Myocyte (in vitro differentiated cells): ENCODE results near the gene TBR1. TPM values are rescaled to one million over a fixed set of nuclear protein-coding genes. Genes with fewer than 3 reads are reported as not detected.
A peak's percentile ranks its signal among the peaks of the same experiment; 100 is the strongest.

Experiments used
- DNase-seq: peaks from one replicate; pipeline ENCODE4 v3.0.0-alpha.2; 2012; ENCODE audit warnings: low read depth
- total RNA-seq: library from RNA; depleted of rRNA; stranded (reverse); fragments of >200 nt; gene quantifications from 2 replicates; pipeline ENCODE4 v1.2.3, GENCODE V29; 2014

Gene TBR1
- total RNA-seq, 1 donor from 2014 or later = 0.08 TPM

DNA sequence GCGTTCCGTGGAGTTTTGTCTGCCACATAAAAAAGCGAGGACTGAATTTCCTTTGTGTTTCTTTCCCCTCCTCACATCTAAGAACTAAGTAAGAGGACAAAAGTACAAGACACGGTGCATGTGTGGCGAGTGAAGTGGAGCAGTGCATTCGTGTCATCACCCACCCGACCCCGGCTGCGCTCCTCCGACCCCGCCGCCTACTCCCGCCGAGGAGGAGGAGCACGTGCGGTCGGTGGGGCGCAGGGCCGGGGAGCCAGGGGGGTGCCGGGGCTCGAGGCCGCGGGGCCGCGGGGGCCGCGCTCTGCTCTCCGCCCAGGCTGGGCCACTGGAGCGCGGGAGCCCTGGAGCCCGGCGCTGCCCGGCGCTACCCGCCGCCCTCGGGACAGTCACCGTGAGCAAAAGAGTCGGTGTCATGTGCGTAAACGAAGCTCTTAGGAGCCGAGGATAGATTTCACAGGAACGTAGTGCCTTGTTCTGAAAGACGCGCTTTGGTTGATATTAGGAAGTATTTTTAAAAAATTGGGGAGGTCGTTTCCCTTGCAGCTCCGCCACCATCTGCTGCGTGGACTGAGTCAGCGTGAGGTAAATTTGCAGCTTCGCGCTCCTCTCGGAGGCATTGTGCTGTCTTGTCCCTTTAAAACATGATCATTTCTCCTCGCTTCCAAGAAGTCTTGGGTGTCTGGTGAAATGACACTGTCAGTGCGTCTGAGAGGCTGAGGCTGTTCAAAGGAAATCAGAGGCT lies 11.0 kb downstream of the TBR1 start:
- no peak for DNase-seq

DNA sequence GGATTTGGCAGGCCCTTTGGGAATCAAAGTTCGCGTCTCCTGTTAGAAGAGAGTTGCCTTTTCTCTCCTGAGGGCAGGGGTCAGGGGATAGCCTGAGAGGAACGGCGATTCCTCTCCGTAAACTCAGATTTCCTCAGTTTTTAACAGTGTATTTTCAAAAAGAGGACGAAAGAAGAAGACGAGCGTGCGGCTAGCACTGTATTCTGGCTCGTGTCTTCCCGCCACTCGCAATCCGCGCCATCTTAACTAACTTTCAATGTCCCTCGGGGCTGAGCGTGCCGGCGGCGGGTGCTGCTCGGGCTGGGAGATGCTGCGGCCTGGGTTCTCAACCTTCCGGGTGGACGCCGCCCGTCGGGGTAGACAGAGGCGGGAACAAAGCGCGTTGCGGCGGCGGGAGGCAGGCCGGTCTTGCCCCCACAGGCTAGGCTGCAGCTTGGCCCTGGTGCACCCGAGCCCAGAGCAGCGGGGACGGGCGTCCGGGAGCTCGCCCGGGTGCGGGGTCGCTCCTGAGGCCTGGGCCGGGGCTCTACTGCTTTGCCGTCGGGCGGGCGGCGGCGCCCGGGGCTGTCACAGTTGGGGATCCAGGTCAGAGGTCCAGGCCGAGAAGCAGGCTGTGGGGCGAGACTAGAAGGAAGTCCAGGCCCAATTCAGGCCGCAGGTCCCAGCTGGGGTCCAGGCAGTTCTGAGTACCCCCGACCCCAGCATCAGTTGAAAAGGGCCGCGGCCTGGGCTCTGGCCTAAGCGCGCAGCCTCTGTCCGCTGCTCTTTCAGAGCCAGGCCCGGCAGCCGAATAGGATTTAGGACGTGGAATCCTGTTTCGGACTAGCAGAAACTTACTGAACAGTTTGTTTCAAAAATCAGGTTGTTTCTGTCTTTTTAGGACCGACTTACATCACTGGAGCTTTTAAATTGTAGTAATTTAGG lies 11.8 kb downstream of the TBR1 start:
- DNase-seq = no peak

DNA sequence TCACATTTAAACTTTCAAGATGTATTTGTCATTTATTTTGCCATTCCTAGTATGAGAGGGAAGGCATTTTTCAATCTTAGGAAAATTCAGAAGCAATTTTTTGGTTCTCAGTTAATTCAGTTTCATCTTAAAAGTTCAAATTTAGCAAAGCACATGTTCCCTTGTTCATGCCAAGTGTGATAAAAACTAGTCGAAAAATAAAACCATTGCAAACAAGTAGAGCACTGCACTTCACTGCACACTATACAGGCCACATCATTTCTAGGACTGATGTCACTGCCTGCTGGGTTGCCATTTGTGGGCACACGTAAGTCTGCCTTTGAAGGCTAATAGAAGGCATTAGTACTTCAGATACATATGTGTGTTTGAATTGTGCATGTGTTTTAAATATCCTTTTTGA lies 14.3 kb downstream of the TBR1 start:
- no peak for DNase-seq

- DNase-seq = no peak
Measured at GRCh38 chr2:161432107-161432506, 16.0 kb downstream of the TBR1 start.

DNA sequence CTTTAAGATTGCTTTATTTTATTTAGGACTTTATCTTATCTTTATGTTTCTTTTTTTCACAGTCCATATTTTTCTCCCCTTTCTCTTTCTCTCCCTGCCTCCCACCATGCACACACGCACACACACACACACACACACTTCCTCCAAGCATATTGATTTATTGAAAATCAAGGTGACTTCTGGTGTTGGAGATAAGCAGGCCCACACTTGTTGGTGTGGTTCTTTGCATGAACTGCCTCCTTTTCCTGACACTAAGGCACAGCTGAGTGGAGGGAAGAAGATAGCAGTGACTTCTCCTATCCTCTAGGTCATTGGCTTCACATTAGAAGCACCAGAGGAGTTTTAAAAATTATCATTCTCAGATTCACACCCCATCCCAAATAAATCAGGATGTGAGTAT lies 18.0 kb downstream of the TBR1 start:
- no peak for DNase-seq

GRCh38 chr2:161436411-161436810 lies 20.3 kb downstream of the TBR1 start:
- DNase-seq = peak; percentile 27

DNA sequence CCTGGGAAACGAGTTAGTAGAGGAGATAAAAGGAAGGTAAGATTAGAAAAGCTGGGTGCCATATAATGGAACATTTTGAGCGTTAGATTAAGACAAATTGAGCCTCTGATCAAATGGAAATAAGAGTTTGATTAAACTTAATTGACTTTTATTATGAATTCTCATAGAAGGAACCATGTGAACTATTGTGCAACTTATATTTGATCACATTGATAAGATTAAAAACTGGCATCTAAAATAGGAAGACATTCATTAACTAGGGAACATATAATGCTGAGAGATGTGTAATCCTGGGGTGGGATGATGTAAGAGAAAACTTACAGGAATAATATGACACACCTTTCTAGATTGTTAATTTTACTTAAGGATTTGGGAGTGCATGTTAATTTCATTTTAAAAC lies 22.5 kb downstream of the TBR1 start:
- no peak for DNase-seq

- no peak for DNase-seq
Measured at GRCh38 chr2:161445097-161445496, 29.0 kb downstream of the TBR1 start.

DNA sequence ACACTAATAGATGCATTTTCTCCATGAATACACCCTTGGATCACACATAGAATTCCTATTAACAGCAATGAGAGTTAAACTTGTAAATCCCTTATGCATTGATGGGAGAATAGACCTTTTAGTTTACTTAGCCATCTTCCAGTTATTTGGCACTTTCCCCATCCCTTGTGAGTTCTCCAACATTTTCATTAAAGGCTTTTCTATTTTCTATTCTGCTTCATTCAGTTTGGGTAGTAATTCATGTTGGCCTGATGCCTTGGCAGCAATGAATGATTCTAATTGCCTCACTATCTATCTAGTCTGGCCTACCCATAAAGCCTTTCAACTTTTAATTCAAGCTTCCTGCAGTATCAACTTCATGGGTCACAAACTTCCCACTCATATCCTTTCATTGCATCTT lies 32.3 kb downstream of the TBR1 start:
- no peak for DNase-seq

DNA sequence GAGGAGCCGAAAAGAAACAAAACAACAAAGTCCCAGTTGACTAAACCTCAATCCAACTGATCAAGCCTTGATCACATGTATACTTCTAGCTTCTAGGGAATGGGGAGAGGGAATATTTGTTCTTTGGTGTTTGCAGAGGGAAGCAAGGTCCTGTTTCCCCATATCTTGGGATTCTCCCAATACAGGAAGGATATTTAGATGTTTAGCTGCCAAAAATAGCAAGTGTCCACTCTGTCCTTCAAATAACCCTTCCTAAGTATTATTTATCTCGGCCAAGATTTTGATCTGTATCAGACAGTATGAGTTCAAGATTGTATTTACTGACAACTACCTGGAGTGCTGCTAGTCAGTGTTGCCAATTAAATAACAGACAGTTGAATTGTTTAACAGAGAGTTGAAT lies 55.5 kb downstream of the TBR1 start:
- no peak for DNase-seq

DNA sequence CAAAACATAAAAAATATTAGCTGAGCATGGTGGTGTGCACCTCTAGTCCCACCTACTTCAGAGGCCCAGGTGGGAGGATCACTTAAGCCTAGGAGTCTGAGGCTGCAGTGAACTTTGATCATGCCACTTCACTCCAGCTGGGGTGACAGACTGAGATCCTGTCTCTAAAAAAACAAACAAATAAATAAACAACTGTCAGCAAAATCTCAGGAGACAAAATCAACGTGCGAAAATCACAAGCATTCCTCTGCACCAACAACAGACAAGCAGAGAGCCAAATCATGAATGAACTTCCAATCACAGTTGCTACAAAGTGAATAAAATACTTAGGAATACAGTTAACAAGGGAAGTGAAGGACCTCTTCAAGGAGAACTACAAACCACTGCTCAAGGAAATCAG lies 58.8 kb downstream of the TBR1 start:
- DNase-seq = no peak

Other genes with a start within 250 kb of the TBR1 start
- gene PSMD14, start 107.9 kb upstream of the TBR1 start, total RNA-seq = 107 and 108 TPM in 2 replicates
- gene SLC4A10, start 208.1 kb downstream of the TBR1 start, total RNA-seq = 0.16 and 0.37 TPM in 2 replicates